GM18508 (cell line): Measurements from ENCODE around the gene FSTL4.
"Not testable (repeated sequence)": the region's sequence is repeated elsewhere in the genome, so short reads cannot be mapped to it uniquely, and the experiment has no call there.

Experiments used
- ATAC-seq: cut with Tn5 transposase; IDR thresholded peaks from one replicate; pipeline ENCODE4 v1.9.1; 2021; ENCODE audit warnings: moderate number of reproducible peaks; ENCODE audit not compliant: insufficient read depth, unreplicated experiment

Gene FSTL4

DNA sequence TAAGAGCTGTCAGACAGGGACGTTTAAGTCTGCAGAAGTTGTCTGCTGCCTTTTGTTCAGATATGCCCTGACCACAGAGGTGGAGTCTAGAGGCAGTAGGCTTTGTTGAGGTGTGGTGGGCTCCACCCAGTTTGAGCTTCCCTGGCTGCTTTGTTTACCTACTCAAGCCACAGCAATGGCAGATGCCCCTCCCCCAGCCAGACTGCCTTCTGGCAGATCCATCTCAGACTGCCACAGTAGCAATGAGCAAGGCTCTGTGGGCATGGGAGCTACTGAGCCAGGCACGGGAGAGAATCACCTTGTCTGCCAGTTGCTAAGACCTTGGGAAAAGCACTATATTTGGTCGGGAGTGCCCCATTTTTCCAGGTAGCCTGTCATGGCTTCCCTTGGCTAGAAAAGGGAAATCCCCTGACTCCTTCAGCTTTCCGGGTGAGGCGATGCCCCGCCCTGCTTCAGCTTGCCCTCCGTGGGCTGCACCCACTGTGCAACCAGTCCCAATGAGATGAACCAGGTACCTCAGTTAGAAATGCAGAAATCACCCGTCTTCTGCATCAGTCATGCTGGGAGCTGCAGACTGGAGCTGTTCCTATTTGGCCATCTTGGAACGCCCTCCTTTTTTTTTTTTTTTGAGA, 441.5 kb downstream of the FSTL4 start:
- ATAC-seq = not testable (repeated sequence)

DNA sequence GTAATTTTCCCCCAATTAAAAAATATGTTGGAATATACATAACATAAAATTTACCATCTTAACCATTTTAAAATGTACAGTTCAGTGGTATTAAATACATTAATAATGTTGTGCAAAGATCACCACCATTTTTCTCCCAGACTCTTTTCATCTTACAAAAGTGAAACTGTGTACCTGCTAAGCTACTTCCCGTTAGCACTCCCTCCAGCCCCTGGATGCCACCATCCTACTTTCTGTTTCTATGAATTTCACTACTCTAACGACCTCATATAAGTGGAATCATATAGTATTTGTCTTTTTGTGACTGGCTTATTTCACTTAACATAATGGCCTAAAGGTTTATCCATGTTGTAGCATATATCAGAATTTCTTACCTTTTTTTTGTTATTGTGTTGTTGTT, 447.6 kb downstream of the FSTL4 start:
- ATAC-seq = no peak

DNA sequence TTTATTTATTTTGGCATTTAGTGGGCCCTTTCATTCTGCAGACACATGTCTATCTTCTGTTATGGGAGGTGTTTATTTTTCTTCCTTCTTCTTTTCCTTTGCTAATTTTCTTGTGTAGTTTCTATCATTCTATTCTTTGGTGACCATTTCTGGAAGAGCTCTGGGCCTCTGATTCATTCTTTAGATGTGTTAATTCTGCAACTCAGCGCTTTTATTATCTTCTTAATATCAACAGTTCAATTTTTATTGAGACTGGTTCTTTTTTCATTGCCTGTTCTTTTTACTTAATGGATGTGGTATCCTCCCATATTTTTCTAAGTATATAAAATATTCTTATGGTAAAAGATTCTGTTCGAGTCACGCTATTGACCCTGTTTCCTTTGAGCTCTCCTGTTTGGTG, 448.5 kb downstream of the FSTL4 start:
- ATAC-seq = no peak

DNA sequence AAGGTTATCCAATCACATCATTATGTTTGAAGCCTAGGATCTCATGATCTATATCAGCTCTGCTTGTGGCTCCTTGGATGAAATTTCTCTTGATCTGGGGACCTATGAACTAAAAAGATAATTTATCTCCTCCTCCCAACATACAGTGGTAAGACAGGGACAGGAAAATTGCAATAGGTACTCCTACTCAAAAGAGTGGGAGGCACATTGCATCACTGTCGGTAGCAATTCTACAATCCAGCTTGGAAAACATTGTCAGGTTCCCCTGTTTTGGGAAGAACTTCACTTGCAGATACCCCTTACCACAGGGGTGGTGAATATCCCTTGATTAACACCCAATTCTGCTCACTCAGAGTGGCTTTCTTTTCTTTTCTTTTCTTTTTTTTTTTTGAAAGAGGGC, 452.8 kb downstream of the FSTL4 start:
- no peak for ATAC-seq

DNA sequence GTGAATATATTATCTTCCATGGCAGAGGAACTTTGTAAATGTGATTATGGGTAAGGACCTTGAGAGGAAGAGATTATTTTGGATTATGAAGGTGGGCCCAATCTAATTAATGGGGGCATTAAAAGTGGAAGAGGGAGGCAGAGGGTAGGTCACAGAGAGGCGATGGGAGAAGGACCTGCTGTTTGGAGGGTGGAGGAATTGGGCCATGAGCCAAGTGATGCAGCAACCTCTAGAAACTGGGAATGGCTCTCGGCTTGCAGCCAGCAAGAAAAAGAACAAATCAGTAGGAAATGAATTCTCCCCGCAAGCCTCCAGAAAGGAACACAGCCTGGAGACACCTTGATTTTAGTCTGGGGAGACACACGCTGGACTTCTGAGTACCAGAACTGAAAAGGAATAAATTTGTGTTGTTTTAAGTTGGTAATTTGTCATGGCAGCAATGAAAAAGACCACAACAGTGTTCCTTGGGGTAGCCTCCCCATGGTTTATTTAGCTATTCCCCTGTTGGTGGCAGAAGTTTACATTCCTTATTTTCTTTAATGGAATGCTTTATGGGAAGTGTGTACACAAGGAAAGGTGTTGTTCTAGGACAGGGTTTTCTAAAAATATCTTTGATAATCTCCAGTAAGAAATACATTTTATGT, 456.9 kb downstream of the FSTL4 start:
- ATAC-seq = no peak

DNA sequence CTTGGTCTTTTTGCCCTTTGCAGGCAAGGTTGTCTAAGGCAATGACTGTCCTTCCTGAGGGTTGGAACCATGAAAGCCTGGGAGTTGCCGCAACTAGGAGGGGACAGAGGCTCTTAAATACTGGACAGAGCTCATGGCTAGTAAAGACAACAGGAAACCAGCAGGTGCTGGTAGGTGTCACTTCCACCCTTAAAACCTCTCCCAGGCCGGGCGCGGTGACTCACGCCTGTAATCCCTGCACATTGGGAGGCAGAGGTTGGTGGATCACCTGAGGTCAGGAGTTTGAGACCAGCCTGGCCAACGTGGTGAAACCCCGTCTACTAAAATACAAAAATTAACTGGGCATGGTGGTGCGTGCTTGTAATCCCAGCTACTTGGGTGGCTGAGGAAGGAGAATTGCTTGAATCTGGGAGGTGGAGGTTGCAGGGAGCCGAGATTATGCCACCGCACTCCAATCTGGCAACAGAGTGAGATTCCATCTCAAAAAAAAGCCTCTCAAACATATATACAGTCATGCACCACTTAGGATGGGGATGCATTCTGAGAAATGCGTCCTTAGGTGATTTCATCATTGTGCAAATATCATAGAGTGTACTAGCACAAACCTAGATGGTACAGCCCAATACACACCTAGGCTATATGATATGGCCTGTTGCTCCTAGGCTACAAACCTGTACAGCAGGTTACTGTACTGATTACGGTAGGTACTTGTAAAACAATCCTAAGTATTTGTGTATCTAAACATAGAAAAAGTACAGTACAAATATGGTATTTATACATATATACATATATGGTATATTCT, 457.9 kb downstream of the FSTL4 start:
- ATAC-seq = no peak

DNA sequence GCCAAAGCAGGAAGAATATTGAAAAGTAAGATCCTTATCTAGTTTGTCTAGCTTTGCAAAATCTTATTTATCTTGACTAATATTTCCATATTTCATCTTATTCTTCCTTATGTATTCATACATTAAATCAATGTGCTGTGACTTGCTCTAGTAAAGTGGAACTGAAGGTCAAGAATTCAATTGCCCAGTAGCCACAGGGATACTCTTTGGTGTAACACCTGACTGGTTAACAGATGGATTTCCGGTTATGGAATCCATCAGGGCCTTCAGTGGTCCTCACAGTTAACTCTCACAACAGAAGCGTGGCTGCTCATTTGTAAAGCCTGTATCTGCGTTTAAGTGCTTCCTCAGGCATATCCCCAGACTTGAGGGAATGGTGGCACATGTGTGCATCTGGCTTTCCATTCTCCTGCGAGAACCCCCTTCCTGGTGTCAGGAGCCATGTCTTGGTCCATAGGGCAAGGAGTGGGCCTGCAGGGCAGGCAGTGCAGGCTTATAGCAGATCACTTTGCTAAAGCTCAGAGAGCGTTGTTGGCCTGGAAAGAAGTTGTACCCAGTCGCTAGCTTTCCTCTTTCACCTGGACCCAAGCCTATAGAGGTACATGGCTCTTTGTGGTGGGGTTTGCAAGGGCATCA, 461.3 kb downstream of the FSTL4 start:
- ATAC-seq = no peak

DNA sequence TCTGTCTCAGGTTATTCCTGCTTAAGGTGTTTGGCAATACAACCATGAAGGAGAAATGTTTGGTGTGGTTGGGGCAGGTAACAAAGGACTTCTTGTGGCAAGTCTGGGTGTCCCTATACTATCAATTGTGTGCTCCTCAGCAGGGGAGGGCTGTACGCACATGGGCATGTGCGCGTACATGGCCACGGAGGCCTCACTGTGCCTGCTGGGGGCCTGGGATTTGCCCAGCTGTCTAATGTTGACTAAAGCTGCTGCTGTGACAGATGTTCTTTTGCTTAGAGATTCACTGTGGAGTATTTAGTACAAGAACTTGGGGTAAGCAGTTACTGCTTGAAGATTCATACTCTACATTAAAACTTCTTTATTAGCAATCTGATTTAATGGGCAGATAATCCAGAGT, 463.0 kb downstream of the FSTL4 start:
- ATAC-seq = no peak

DNA sequence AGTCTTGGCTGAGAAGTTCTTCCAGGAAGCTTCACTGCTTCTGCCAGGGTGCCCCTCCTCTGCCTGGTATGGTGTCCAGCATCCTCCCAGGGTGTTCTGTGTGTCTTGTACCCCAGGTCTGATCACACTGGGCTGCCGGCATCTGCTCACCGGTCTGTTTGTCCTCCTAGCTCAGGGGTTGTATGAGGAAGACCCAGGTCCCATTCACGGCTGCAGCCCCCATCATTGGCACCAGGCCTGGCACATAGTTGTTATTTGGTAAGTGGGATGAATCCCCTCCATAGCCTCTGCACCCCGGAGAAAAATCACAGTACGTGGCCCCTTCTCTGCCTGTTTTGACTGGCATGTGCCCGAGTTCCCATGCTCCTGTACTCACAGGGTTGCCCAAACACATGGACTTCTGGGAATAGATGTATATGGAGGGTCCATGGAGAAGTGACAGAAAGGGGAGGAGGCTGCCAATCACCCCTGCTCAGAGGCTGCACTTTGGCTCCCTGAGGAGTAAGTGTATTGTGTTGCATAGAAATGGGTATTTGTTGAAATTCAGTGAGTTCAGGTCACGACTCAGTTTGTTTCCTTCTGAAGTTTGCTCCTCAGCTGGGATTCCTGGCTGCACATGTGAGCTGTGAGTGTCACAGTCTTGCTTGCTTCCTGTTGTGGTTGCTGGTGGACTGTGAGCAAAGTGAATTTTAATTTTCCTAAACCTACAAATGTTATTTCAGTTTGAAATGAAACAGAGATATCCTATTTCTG, 464.4 kb downstream of the FSTL4 start:
- no peak for ATAC-seq

DNA sequence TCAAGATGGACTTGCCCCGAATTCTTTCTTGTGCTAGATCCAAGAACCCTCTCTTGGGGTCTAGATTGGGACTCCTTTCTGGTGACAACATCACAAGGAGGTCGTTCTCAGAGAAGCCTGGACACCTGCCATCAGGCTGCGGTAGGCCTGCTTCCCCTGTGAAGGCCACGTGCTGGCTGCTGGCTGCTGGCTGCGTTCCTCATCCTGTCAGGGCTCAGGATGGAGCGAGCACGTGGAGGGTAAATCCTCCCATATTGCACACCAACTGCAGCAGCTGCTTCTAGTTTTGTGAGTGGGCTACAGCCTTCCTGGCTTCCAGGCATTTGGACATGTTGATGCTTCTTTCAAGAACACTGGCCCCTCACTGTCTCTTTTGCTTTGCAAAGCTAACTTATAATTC, 464.9 kb downstream of the FSTL4 start:
- no peak for ATAC-seq
